Eye (tissue), 1 donor: ENCODE results near the gene ANAPC2.
A peak's percentile ranks its signal among the peaks of the same experiment; 100 is the strongest.

ENCODE experiments used
- DNase-seq: peaks from one replicate; pipeline ENCODE4 v3.0.0-alpha.2; 2015

ANAPC2 gene

GRCh38 chr9:137161558-137162486, 26.5 kb downstream of the ANAPC2 start:
- DNase-seq: no peak

GRCh38 chr9:137160716-137161557, 27.4 kb downstream of the ANAPC2 start:
- DNase-seq: no peak

GRCh38 chr9:137160054-137160425, 28.3 kb downstream of the ANAPC2 start:
- no peak for DNase-seq

- no peak for DNase-seq
Observed at GRCh38 chr9:137159105-137160053, 29.0 kb downstream of the ANAPC2 start.

DNA sequence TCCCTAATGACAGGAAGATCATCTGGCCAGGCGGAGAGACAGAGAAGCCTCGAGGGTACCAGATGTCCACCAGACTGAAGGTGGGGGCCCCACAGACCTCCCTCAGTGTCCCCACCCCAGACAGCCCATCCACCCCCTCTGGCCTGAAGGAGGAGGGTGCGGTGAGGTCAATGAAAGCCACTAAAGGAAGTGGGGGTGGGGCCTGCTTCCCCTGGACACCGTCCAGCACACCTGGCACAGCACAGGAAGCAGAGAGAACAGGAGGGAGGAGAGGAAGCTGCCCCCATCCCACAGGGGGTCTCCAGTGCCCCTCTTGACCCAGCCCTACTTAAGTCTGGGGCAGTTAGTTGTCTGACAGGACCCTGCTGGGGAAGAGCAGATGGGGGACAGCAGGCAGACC, 29.7 kb downstream of the ANAPC2 start:
- DNase-seq: no peak

DNA sequence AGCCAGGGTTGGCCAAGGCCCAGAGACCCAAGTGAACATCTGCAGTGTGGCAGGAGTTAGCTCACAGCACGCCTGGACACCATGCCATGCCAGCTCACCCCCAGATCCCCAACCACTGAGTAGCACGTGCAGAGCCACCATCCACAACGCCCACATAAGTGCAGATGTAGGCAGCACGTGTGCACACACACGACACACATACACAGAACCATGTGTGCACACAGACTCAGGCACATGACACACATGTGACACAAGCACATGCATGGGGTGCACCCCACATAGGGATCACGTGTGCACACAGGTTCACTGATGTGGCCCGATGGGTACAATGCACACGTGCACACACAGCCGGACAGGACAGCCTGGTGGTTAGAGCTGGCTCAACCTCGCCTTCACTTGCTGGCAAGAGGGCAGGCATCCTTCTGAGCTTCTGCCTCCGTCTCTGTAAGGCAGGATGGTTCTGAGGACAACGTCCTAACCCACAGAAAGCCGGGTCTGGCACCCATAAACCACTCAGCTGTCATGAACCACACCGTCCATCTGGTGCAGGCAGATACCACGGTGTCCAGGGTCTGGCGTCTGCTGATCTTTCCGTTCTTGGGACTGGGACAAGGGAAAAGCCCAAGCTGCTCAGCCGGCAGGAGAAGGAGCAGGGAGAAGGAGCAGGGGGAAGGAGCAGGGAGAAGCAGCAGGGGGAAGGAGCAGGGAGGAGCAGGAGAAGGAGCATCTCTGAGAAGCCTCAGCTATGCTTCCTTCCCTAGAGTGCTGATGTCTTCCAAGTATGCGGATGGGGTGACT, 30.5 kb downstream of the ANAPC2 start:
- DNase-seq: no peak

DNA sequence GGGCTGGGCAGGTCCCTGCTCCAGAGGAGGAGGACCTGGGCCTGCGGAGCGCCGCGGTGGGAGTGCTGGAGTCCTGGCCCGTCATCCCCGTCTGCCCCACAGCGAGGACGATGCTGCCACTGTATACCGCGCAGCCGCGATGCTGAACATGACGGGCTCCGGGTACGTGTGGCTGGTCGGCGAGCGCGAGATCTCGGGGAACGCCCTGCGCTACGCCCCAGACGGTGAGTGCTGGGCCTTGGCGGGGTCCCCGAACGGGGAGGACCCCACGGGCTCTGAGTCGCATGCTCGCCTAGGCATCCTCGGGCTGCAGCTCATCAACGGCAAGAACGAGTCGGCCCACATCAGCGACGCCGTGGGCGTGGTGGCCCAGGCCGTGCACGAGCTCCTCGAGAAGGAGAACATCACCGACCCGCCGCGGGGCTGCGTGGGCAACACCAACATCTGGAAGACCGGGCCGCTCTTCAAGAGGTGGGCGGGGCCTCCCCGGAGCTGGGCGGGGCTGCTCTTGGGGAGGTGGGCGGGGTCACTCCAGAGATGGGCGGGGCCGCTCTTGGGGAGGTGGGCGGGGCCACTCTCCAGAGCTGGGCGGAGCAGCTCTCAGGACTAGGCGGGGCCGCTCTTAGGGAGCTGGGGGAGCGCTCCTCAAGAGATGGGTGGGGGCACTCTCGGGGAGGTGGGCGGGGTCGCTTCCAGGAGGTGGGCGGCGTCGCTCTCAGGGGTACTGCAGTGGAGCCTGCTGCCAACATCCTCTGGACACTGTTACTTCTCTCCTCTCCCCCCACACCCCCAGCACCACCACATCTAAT, 31.6 kb downstream of the ANAPC2 start:
- peak; percentile 52 for DNase-seq

DNA sequence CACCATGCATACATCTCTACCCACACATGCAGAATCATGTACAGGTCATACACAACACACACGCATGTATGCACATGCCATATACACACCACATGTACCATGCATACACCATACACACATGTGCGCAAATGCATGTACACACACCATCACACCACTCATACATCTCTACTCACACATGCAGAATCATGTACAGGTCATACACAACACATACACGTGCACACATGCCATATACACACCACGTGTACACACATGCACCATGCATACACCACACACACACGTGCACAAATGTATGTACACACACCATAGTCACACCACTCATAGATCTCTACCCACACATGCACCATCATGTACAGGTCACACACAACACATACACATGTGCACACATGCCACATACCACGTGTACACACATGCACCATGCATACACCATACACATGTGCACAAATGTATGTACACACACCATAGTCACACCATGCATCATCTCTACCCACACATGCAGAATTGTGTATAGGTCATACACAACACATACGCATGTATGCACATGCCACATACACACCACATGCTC, 35.4 kb downstream of the ANAPC2 start:
- DNase-seq: no peak

DNA sequence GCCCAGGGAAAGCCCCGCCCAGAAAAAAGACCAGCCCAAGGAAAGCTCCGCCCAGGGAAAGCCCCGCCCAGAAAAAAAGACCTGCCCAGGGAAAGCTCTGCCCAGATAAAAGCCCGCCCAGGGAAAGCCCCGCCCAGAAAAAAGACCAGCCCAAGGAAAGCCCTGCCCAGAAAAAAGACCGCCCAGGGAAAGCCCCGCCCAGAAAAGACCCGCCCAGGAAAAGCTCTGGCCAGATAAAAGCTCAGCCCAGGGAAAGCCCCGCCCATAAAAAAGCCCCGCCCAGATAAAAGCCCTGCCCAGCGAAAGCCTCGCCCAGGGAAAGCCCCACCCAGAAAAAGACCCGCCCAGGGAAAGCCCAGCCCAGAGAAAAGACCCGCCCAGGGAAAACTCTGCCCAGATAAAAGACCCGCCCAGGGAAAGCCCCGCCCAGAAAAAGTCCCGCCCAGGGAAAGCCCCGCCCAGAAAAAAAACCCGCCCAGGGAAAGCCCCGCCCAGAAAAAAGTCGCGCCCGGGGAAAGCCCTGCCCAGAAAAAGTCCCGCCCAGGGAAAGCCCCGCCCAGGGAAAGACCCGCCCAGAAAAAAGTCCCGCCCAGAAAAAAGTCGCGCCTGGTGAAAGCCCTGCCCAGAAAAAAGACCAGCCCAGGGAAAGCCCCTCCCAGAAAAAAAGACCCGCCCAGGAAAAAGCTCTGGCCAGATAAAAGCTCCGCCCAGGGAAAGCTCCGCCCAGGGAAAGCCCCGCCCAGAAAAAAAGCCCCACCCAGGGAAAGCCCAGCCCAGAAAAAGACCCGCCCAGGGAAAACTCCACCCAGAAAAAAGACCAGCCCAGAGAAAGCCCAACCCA, 37.5 kb downstream of the ANAPC2 start:
- DNase-seq: no peak

GRCh38 chr9:137149942-137150616, 38.3 kb downstream of the ANAPC2 start:
- DNase-seq: no peak

DNA sequence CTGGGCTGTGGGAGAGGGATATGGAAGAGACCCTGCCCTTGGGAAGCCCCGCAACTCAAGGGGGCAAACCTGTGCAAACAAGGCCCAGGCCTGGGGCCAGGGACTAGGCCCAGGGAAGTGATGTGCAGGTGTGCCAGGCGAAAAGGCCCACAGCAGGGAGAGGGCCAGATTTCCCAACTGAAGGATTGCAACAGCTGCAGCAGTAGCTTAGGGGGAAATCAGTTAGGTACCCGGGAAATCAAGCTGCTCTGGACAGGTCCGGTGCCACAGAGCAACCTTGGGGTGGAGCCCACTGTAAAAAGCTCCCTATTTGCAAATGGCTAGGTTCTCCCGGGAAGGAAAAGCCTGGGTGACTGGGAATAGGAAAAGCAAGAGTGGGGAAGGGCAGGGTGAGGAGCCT, 39.0 kb downstream of the ANAPC2 start:
- DNase-seq: no peak

DNA sequence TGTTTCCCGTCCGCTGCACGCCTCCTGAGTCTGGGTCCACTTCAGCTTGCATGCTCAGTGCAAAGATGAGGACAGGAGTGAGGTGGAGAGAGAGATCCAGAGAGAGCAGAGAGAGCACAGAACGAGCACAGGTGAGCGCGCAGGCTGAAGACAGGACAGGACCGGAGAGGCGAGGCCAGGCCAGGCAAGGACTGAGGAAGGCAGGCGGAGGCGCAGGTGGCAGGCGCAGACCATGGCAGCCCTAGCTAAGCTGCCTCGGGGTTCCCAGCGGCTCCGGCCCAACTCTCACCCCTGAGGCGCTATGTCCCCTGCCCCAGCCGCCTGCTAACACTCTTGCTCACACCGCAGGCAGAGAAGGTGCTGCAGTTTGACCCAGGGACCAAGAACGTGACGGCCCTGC, 39.7 kb downstream of the ANAPC2 start:
- DNase-seq: no peak

DNA sequence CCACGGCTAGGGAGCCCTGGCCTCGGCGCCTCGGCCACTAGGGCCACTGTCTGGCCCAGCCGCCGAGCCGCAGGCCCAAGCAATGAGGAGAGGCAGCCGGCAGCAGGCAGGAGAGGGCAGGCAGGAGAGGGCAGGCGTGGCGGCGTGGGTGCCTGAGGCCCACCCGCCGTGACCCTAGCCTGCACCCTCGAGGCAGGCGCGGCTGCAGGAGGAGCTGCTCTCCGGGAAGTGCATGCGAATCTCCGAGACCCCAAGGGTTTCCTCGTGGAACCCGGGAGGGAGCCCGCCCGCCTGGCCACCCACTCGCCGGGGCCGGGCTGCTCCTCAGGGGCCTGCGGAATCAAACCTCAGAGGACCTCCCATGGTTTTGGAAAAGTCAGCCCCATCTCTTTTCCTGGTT, 40.1 kb downstream of the ANAPC2 start:
- DNase-seq: no peak

GRCh38 chr9:137147793-137148160, 40.6 kb downstream of the ANAPC2 start:
- DNase-seq: no peak

DNA sequence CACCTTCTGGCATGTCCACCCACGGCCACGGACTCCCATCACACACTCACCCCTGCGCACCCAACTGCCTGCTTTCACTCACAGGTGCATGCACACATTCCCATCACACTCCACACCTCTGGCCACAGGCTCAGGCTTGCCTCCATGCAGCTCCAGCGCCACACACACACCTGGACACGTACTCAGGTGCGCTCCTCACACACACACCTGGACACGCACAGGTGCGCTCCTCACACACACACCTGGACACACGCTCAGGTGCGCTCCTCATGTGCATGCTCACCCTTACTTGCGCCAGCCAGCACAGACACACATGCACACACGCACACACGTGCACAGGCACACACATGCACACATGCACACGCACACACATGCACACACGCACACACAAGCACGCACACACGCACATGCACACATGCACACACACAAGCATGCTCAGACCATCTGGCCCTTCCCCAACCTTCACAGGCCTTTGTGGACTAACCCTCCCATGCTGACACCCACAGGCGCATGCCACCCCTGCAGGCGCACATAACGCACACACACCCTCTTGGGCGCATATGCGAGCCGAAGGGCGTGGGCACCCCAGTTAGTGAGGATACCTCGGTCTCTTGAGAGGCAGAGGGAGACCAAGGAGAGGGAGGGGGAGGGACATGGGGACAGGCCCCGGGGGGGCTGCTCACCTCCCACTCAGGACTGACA, 41.1 kb downstream of the ANAPC2 start:
- no peak for DNase-seq

- DNase-seq: no peak
Observed at GRCh38 chr9:137146527-137146918, 41.8 kb downstream of the ANAPC2 start.

- DNase-seq: no peak
Observed at GRCh38 chr9:137145731-137146526, 42.4 kb downstream of the ANAPC2 start.

DNA sequence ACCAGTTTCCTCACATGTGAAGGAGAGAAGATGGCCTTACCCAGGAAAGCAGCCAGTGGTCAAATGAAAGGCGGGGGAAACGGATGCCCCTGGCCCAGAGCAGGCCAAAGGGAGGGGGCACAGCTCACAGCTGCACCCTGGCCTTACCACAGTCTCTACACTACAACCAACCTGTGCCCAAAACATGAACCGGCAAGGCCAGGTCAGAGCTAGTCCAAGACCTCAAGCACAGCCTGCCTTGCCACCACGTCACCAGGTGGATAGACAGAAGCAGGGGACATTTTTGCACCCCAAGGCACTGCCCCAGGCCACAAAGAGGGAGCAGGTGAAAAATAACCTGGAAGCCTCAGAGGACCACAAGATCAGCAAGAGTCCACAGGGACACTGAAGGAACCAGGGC, 44.9 kb downstream of the ANAPC2 start:
- no peak for DNase-seq
